ENCODE data around the gene CUL2.
"Not testable (repeated sequence)": the region's sequence is repeated elsewhere in the genome, so short reads cannot be mapped to it uniquely, and the experiment has no call there.

DNA sequence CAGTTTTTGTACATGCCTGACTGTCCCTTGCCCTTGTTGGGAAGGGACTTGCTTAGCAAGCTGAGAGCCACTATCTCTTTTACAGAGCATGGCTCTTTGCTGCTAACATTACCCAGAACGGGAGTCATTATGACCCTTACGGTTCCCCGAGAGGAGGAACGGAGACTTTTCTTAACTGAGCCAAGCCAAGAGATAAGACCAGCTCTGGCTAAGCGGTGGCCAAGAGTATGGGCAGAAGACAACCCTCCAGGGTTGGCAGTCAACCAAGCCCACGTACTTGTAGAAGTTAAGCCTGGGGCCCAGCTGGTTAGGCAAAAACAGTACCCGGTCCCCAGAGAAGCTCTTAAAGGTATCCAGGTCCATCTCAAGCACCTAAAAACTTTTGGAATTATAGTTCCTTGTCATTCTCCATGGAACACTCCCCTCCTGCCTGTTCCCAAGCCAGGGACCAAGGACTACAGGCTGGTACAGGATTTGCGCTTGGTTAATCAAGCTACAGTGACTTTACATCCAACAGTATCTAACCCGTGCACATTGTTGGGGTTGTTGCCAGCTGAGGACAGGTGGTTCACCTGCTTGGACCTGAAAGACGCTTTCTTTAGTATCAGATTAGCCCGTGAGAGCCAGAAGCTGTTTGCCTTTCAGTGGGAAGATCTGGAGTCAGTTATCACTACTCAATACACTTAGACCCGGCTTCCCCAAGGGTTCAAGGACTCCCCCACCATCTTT lies 118.4 kb downstream of the CUL2 start:
- not testable (repeated sequence) for TF ChIP-seq EGR1 (IDR thresholded peaks at IDR 0.05; ENCODE audit: low read depth); POLR2AphosphoS5 (IDR thresholded peaks at IDR 0.05; ENCODE audit: low read depth, low read length); POLR2A (IDR thresholded peaks at IDR 0.05; ENCODE audit: borderline replicate concordance, extremely low read depth, insufficient read depth, insufficient read length); EZH2phosphoT487 (IDR thresholded peaks at IDR 0.05; ENCODE audit: borderline replicate concordance); EZH2 (IDR thresholded peaks at IDR 0.05); YY1 (IDR thresholded peaks at IDR 0.05; ENCODE audit: extremely low read depth, insufficient replicate concordance, low read depth, low read length); ZNF274 (IDR thresholded peaks at IDR 0.05; ENCODE audit: low read depth, low read length)
- TF ChIP-seq, protein P1, sequence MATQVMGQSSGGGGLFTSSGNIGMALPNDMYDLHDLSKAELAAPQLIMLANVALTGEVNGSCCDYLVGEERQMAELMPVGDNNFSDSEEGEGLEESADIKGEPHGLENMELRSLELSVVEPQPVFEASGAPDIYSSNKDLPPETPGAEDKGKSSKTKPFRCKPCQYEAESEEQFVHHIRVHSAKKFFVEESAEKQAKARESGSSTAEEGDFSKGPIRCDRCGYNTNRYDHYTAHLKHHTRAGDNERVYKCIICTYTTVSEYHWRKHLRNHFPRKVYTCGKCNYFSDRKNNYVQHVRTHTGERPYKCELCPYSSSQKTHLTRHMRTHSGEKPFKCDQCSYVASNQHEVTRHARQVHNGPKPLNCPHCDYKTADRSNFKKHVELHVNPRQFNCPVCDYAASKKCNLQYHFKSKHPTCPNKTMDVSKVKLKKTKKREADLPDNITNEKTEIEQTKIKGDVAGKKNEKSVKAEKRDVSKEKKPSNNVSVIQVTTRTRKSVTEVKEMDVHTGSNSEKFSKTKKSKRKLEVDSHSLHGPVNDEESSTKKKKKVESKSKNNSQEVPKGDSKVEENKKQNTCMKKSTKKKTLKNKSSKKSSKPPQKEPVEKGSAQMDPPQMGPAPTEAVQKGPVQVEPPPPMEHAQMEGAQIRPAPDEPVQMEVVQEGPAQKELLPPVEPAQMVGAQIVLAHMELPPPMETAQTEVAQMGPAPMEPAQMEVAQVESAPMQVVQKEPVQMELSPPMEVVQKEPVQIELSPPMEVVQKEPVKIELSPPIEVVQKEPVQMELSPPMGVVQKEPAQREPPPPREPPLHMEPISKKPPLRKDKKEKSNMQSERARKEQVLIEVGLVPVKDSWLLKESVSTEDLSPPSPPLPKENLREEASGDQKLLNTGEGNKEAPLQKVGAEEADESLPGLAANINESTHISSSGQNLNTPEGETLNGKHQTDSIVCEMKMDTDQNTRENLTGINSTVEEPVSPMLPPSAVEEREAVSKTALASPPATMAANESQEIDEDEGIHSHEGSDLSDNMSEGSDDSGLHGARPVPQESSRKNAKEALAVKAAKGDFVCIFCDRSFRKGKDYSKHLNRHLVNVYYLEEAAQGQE (IDR thresholded peaks at IDR 0.05; ENCODE audit: low read depth): not testable (repeated sequence)
- TF ChIP-seq, protein P2, sequence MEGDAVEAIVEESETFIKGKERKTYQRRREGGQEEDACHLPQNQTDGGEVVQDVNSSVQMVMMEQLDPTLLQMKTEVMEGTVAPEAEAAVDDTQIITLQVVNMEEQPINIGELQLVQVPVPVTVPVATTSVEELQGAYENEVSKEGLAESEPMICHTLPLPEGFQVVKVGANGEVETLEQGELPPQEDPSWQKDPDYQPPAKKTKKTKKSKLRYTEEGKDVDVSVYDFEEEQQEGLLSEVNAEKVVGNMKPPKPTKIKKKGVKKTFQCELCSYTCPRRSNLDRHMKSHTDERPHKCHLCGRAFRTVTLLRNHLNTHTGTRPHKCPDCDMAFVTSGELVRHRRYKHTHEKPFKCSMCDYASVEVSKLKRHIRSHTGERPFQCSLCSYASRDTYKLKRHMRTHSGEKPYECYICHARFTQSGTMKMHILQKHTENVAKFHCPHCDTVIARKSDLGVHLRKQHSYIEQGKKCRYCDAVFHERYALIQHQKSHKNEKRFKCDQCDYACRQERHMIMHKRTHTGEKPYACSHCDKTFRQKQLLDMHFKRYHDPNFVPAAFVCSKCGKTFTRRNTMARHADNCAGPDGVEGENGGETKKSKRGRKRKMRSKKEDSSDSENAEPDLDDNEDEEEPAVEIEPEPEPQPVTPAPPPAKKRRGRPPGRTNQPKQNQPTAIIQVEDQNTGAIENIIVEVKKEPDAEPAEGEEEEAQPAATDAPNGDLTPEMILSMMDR (IDR thresholded peaks at IDR 0.05 in 2 of 3, conservative IDR thresholded peaks at IDR 0.05 in 1 of 3; ENCODE audit: borderline replicate concordance in 1 of 3, insufficient read depth in 1 of 3, low read depth in 2 of 3, low read length in 2 of 3): not testable (repeated sequence)

All from HCT116 (cell line).